Transverse colon (tissue), 4 donors: ENCODE data around the gene SRSF7.

Experiments used
- CTCF ChIP-seq, 5 experiments: fragments of 200-600 bp in 3 of 5; fragments of 450-650 bp in 2 of 5; sonication (generic) in 3 of 5; IDR thresholded peaks; 1 replicate in 2 of 5; 2 replicates in 3 of 5; pipeline ENCODE4 v1.5.1; 2016 to 2017; ENCODE audit warnings: antibody characterized with exemption in 5 of 5, inconsistent platforms in 3 of 5, mild to moderate bottlenecking in 2 of 5, moderate library complexity in 1 of 5
- POLR2A ChIP-seq: fragments of 450-650 bp; IDR thresholded peaks from one replicate; pipeline ENCODE4 v1.6.1; 2016; ENCODE audit warnings: antibody characterized with exemption, mild to moderate bottlenecking, moderate library complexity
- POLR2AphosphoS5 ChIP-seq, 3 donors: sonication (generic); formaldehyde crosslinking; IDR thresholded peaks; one replicate each; pipeline ENCODE4 v1.6.1; 2016; ENCODE audit warnings: antibody characterized with exemption in 3 of 3

DNA sequence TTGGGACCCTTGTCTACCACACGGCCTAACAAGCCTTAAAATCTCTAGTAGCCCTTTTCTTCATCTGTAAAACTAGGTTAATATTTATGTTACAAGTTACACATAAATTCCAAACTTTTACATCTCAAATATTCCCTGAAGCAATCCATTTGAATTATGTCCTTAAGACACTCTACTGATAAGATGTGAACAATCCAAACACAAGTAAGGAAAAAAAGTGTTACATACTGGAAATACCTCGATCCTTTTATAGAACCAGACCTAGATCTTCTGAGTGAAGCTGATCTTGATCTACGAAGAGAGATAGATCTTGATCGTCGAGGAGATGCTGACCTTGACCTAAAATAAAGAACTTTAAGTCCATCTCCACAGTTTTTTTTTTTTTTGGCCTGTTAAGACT is 3.3 kb downstream of the SRSF7 start:
- TF ChIP-seq CTCF (IDR thresholded peaks at IDR 0.05) (no peak), POLR2A (no peak), POLR2AphosphoS5 (IDR thresholded peaks at IDR 0.05) (no peak)
